ENCODE measurements around the gene TIA1. TPM values are rescaled to one million over a fixed set of nuclear protein-coding genes. Genes with fewer than 3 reads are reported as not detected.
"Not testable (repeated sequence)": the region's sequence is repeated elsewhere in the genome, so short reads cannot be mapped to it uniquely, and the experiment has no call there.

The TIA1 gene
- total RNA-seq, 1 experiment from 2014 or later, result 149 TPM

DNA sequence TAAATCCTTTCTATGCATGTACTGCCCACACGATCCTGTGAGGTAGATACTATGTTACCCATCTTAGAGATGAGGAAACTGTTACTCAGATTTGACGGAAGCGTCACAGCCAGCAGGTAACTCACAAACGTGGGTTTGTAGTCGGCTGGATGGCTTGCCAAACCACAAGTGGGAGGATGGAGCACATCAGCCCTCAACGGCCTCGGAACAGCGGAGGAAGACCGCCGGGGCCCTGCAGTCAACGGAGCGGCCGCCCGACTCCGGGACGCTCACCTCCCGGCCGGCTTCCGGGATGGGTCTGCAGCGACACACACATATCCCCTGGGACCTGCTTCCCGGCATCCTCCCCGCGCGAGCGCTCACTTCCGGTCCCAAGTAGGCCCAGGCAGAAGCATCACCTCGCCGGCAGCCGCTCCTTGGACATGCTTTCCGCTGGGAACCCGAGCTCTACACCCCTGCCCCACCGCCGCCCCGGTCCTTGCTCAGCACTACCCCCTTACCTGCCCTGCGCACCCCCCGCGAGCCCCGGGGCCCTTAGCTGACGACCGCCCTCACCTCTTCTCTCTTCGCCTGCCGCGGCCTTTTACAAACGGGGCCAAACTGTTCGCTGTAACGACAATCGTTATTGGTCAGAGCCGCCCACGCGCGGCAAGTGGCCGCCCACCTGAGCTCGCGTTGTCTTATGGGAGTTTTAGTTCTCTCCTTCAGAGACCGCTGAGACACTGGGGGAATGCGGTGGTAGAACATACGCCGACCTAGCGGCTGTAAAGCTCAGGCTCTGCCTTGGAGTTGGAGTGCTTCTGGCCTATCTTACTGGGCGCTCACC, 57.8 kb downstream of the TIA1 start, which contains the start of gene C2orf42:
Gene C2orf42 (minus strand): TSS at position 602 of the 826 bp plus-strand sequence. CDS start 9,034 bp downstream, outside the sequence.
- BruUV-seq (replicated peaks), result TSS peak; percentile 92
- intact Hi-C loops (cut with micrococcal nuclease; ENCODE audit: unreplicated experiment), result loop anchor here (1.0 to 2.0 kb wide), 4 partner anchors 48 to 276 kb away; partner anchors contain the start of genes PCBP1 and TIA1
- peak; percentile 97 to 98 for DNase-seq
- Mint-ChIP-seq H3K36me3 (ENCODE audit: insufficient read depth, unreplicated experiment) (peaks cover 16% of the 10 kb centered on the region), H3K4me1 (ENCODE audit: low read depth, unreplicated experiment) (peaks cover 10% of the 10 kb centered on the region), H3K27ac (ENCODE audit: unreplicated experiment) (peak within 1 kb of the TSS; percentile 97), H3K4me3 (ENCODE audit: unreplicated experiment) (peak within 1 kb of the TSS; percentile 90), H3K27me3 (ENCODE audit: insufficient read depth, unreplicated experiment) (no peaks in the 10 kb centered on the region), H3K9me3 (ENCODE audit: unreplicated experiment) (no peaks in the 10 kb centered on the region)
- TF ChIP-seq, protein P1, sequence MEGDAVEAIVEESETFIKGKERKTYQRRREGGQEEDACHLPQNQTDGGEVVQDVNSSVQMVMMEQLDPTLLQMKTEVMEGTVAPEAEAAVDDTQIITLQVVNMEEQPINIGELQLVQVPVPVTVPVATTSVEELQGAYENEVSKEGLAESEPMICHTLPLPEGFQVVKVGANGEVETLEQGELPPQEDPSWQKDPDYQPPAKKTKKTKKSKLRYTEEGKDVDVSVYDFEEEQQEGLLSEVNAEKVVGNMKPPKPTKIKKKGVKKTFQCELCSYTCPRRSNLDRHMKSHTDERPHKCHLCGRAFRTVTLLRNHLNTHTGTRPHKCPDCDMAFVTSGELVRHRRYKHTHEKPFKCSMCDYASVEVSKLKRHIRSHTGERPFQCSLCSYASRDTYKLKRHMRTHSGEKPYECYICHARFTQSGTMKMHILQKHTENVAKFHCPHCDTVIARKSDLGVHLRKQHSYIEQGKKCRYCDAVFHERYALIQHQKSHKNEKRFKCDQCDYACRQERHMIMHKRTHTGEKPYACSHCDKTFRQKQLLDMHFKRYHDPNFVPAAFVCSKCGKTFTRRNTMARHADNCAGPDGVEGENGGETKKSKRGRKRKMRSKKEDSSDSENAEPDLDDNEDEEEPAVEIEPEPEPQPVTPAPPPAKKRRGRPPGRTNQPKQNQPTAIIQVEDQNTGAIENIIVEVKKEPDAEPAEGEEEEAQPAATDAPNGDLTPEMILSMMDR (IDR thresholded peaks at IDR 0.05; ENCODE audit: insufficient read depth in 1 of 2, low read depth in 1 of 2, low read length in 1 of 2, severe bottlenecking in 1 of 2, unreplicated experiment in 1 of 2), result peak in 1 of 2 experiments; percentile 21
- Histone ChIP-seq H3K4me3 (ENCODE audit: low read depth, low read length) (peak within 1 kb of the TSS; percentile 95), H3K4me1 (0 out of 2 replicates have a peak, but pooled peaks cover 6% of the 10 kb centered on the region), H3K27me3 (replicated peaks; ENCODE audit: control insufficient read depth, insufficient read depth, low read length) (no peaks in the 10 kb centered on the region), H3K9me3 (no peaks in the 10 kb centered on the region), H3K36me3 (ENCODE audit: control insufficient read depth, insufficient read depth, low read length) (no peaks in the 10 kb centered on the region)
- ChIA-PET POLR2A (interaction anchor here (0.6 to 1.8 kb wide), 16 partner anchors 8 to 939 kb away, joined by 3 to 24 read pairs (median 4); partner anchors contain the start of genes MCEE, MXD1, PCYOX1 and SNRPG), CTCF (interaction anchor here (0.6 to 1.1 kb wide), 8 partner anchors 9 to 276 kb away, joined by 3 to 9 read pairs (median 3); partner anchors contain the start of genes MXD1 and SNRPG)

DNA sequence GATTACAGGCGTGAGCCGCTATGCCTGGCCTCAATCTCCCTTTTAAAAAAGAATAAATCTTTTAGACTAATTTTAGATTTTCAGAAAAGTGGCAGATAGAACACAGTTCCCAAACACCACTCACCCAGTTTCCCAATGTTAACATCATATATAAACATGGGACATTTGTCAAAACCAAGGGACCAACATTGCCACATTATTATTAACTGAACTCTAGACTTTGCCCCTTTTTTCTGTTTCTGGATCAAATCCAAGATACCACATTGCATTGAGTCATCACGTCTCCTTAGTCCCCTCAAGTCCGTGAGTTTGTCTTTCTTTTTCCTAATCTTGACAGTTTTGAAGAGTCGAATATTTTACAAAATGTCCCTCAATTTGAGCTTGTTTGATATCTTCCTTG, 60.0 kb downstream of the TIA1 start:
- no peak for DNase-seq
- H3K4me1 Mint-ChIP-seq (ENCODE audit: low read depth, unreplicated experiment), result peaks cover 10% of the 10 kb centered on the region
- H3K27ac Mint-ChIP-seq (ENCODE audit: unreplicated experiment), result no peak overlapping the region
- H3K27me3 Mint-ChIP-seq (ENCODE audit: insufficient read depth, unreplicated experiment), result no peaks in the 10 kb centered on the region
- intact Hi-C loops (cut with micrococcal nuclease; ENCODE audit: unreplicated experiment), result no loop called here
- H3K36me3 Mint-ChIP-seq (ENCODE audit: insufficient read depth, unreplicated experiment), result peaks cover 16% of the 10 kb centered on the region
- H3K4me3 Mint-ChIP-seq (ENCODE audit: unreplicated experiment), result no peak overlapping the region
- TF ChIP-seq, protein P1 (IDR thresholded peaks at IDR 0.05; ENCODE audit: insufficient read depth in 1 of 2, low read depth in 1 of 2, low read length in 1 of 2, severe bottlenecking in 1 of 2, unreplicated experiment in 1 of 2), result no peak
- POLR2A ChIA-PET, result interaction anchor here (1.2 kb wide), 1 partner anchor 274 kb away, joined by 10 read pairs; the partner anchor contains the start of gene MXD1
- Histone ChIP-seq H3K9me3 (no peaks in the 10 kb centered on the region), H3K36me3 (ENCODE audit: control insufficient read depth, insufficient read depth, low read length) (no peaks in the 10 kb centered on the region; the same call in 1 of the 2 replicates), H3K4me3 (ENCODE audit: low read depth, low read length) (no peak overlapping the region), H3K27me3 (replicated peaks; ENCODE audit: control insufficient read depth, insufficient read depth, low read length) (no peaks in the 10 kb centered on the region), H3K4me1 (0 out of 2 replicates have a peak, but pooled peaks cover 6% of the 10 kb centered on the region)
- no TSS peak for BruUV-seq (replicated peaks)
- CTCF ChIA-PET, result no interaction called here
- no peaks in the 10 kb centered on the region for H3K9me3 Mint-ChIP-seq (ENCODE audit: unreplicated experiment)

DNA sequence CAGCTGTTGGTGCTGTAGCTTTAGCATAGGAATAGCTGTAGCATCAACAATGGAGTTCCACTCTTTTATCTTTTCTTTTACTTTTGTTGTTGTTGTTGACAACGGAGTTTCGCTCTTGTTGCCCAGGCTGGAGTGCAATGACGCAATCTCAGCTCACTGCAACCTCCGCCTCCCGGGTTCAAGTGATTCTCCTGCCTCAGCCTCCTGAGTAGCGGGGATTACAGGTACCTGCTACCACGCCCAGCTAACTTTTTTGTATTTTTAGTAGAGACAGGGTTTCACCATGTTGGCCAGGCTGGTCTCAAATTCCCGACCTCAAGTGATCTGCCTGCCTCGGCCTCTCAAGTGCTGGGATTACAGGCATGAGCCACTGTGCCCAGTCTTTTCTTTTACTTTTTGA, 61.3 kb downstream of the TIA1 start:
- CTCF ChIA-PET; intact Hi-C loops (cut with micrococcal nuclease; ENCODE audit: unreplicated experiment); H3K4me3 ChIP-seq (ENCODE audit: low read depth, low read length); H3K27ac Mint-ChIP-seq (ENCODE audit: unreplicated experiment); H3K27me3 ChIP-seq (replicated peaks; ENCODE audit: control insufficient read depth, insufficient read depth, low read length); BruUV-seq (replicated peaks); H3K36me3 ChIP-seq (ENCODE audit: control insufficient read depth, insufficient read depth, low read length); H3K27me3 Mint-ChIP-seq (ENCODE audit: insufficient read depth, unreplicated experiment); H3K4me1 Mint-ChIP-seq (ENCODE audit: low read depth, unreplicated experiment); H3K4me3 Mint-ChIP-seq (ENCODE audit: unreplicated experiment); H3K9me3 Mint-ChIP-seq (ENCODE audit: unreplicated experiment); H3K4me1 ChIP-seq; H3K9me3 ChIP-seq: not testable (repeated sequence)
- peak in 1 of 2 experiments; percentile 8 for DNase-seq
- POLR2A ChIA-PET, result interaction anchor here (0.6 kb wide), 1 partner anchor 19 kb away, joined by 4 read pairs; no protein-coding TSS in a partner anchor
- peaks cover 22% of the 10 kb centered on the region for H3K36me3 Mint-ChIP-seq (ENCODE audit: insufficient read depth, unreplicated experiment)

Measured in Caco-2 (cell line).